HG03280 (cell line): ENCODE measurements around the gene NPIPA1.
"Not testable (repeated sequence)": the region's sequence is repeated elsewhere in the genome, so short reads cannot be mapped to it uniquely, and the experiment has no call there.

ENCODE experiments used
- ATAC-seq: cut with Tn5 transposase; IDR thresholded peaks from one replicate; pipeline ENCODE4 v1.9.1; 2021; ENCODE audit warnings: mild to moderate bottlenecking, moderate library complexity; ENCODE audit not compliant: unreplicated experiment

The NPIPA1 gene

DNA sequence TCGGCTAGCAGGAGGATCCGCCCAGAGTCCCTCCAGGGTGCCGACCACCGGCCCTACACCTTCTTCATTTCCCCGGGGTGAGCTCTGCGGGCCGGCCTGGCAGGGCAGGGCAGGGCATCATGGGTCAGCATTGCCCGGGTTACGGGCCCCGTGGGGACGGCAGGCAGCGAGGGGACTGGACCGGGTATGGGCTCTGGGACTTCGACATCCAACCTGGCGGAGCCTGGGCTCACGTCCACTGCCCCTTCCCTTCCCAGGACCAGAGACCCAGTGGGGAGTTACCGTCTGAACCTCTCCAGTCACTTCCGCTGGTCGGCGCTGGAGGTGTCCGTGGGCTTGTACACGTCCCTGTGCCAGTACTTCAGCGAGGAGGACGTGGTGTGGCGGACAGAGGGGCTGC lies 7.0 kb upstream of the NPIPA1 start:
- ATAC-seq, result not testable (repeated sequence)

DNA sequence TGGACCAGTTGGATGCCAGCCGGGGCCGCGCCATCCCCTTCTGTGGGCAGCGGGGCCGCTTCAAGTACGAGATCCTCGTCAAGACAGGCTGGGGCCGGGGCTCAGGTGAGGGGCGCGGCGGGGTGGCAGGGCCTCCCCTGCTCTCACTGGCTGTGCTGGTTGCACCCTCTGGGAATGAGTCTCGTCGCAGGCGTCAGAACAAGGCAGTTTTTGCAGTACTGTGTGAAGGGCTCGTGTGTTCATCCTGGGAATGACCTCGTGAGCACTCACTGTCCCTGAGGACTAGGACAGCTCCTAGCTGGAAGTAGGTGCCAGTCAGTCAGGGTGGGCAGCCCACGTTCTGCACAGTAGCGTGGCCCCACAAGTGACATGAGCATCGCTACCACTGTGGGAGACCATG lies 6.3 kb upstream of the NPIPA1 start:
- not testable (repeated sequence) for ATAC-seq

DNA sequence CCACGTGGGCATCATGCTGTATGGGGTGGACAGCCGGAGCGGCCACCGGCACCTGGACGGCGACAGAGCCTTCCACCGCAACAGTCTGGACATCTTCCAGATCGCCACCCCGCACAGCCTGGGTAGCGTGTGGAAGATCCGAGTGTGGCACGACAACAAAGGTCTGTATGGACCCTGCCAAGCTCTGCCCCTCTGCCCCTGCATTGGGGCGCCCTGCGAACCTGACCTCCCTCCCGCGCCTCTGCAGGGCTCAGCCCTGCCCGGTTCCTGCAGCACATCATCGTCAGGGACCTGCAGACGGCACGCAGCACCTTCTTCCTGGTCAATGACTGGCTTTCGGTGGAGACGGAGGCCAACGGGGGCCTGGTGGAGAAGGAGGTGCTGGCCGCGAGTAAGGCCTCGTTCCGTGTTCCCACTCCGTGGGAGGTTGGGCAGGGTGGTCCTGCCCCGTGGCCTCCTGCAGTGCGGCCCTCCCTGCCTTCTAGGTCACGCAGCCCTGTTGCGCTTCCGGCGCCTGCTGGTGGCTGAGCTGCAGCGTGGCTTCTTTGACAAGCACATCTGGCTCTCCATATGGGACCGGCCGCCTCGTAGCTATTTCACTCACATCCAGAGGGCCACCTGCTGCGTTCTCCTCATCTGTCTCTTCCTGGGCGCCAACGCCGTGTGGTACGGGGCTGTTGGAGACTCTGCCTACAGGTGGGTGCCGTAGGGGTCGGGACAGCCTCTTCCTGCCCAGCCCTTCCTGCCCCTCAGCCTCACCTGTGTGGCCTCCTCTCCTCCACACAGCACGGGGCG lies 4.5 kb upstream of the NPIPA1 start:
- ATAC-seq, result not testable (repeated sequence)

DNA sequence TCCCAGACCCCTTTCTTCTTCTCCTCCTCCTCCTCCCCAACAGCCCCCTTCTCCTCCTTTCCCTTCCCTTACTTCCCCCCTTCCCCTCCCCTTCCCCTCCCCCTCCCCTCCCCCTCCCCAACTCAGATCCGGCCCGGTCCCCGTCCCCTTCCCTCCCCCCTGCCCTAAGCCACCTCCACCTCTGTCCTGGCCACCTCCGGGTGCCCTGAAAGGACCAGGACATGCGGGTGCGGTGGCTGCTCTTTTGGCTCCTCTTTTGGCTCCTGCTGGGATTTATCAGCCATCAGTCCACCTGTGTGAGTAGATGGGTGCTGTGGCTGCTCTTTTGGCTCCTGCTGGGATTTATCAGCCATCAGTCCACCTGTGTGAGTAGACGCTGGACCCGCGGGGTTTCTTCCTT lies 751 bp downstream of the NPIPA1 start:
- not testable (repeated sequence) for ATAC-seq

DNA sequence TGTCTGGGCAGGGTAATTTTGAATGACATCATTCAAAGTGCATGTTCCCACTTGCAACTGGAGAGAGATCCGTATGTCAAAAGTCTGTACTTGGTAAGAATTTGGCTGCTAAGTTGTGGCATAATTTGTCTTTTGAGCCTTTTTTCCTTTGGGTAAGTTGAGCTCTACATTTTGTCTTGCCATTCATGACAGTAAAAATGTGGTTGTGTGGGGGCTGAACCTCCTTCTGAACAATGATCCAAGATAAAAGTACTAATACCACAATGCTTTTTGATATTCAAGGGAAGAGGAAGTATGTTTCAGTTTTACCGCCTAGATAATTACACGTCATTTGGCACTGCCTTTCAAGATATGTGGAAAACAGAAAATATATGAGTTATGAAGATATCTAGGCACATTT lies 5.4 kb downstream of the NPIPA1 start:
- not testable (repeated sequence) for ATAC-seq

DNA sequence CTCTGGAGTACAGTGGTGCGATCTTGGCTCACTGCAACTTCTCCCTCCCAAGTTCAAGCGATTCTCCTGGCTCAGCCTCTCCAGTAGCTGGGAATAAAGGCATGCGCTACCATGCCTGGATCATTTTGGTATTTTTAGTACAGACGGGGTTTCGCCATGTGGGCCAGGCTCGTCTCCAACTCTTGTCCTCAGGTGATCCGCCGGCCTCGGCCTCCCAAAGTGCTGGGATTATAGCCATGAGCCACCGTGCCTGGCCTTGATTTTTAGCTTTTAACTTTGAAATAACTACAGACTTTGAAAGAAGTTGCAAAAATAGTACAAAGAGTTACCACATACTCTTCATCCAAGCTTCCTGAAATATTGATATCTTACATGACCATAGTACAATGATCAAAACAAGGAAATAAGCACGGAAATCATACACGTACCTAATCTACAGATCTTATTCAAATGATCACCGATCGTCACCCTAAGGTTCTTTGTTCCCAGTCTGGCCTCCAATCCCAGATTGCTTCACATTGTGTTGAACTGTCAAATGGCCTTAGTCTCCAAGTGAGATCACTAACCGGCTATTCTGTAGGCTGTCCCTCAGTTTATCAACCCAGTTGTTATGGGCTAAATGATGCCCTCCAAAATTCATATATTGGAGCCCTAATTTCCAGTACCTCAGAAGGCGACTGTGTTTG lies 18.4 kb downstream of the NPIPA1 start:
- no peak for ATAC-seq

DNA sequence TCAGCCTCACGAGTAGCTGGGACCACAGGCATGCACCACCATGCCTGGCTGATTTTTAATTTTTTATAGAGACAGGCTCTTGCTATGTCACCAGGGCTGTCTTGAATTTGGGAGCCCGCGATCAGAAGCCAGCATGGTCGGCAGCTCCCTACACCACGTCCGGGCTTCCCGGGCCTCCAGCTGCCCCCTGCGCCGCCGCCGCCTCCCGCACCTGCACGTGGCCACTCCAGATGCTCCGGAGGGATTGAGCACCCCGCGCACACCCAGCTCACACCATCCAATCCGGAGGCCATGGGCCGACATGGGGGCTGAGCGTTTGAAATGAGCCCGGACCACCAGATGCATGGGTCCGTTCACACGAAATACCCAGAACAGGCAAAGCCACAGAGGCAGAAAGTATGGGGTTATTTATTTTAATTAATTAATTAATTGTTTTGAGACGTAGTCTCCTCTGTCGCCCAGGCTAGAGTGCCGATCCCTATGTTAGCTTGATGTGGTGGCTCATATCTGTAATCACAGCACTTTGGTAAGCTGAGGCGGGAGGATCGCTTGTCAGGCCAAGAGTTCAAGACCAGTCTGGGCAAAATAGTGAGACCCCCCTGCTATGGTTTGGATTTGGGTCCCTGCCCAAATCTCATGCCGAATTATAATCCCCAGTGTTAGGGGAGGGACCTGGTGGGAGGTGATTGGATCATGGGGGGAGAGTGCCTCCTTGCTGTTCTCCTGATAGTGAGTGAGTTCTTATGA lies 20.5 kb downstream of the NPIPA1 start:
- no peak for ATAC-seq

DNA sequence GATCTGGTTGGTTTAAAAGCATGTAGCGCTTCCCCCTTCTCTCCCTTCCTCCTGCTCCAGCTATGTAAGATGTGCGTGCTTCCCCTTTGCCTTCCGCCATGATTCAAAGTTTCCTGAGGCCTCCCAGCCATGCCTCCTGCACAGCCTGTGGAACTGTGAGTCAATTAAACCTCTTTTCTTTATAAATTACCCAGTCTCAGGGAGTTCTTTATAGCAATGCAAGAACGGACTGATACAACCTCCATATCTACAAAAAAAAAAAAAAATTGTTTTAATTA lies 21.0 kb downstream of the NPIPA1 start:
- ATAC-seq, result no peak

DNA sequence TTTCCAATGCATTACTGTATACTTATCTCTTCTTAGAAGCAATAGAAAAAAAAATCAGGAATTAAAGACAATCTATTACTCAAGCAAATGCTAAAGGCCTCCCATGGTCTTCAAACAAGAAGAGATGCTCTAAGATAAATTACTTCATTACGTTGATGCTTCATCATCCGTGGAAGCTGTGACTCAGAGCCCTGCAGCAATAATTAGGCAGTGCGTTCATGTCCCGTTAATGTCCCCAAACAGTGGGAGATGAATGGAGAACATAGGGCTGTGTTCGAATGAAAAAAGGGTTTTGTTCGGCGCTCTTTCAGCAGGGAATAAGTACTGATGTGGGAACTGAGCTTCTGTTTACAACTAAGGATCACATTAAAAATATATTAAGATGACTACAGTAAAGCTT lies 21.7 kb downstream of the NPIPA1 start:
- no peak for ATAC-seq

DNA sequence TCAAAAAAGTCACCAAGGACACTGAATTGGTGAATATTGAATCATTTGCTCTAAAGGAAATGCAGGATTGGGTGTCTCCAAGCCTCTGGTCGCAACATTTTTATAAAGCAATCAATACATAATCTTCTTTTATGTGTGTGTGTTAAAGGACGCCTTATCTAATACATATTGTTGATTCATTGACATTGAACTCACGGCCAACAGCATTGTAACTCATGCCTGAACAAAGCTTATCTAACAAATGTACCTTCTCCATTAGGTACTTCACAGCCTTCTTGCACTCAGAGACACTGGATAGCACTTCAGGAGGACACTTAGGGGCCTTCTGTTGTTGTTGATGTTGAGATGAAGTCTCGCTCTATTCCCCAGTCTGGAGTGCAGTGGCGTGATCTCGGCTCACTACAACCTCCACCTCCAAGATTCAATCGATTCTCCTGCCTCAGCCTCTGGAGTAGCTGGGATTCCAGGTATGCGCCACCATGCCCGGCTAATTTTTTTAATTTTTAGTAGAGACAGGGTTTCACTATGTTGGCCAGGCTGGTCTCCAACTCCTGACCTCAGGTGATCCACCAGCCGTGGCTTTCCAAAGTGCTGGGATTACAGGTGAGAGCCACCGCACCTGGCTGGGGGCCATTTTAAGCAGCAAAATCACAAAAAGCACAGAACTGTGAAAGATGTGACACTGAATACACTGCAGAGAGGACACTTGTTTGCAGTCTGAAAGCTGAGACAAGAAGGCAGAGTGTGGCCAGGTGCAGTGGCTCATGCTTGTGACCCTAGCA lies 24.4 kb downstream of the NPIPA1 start:
- no peak for ATAC-seq

DNA sequence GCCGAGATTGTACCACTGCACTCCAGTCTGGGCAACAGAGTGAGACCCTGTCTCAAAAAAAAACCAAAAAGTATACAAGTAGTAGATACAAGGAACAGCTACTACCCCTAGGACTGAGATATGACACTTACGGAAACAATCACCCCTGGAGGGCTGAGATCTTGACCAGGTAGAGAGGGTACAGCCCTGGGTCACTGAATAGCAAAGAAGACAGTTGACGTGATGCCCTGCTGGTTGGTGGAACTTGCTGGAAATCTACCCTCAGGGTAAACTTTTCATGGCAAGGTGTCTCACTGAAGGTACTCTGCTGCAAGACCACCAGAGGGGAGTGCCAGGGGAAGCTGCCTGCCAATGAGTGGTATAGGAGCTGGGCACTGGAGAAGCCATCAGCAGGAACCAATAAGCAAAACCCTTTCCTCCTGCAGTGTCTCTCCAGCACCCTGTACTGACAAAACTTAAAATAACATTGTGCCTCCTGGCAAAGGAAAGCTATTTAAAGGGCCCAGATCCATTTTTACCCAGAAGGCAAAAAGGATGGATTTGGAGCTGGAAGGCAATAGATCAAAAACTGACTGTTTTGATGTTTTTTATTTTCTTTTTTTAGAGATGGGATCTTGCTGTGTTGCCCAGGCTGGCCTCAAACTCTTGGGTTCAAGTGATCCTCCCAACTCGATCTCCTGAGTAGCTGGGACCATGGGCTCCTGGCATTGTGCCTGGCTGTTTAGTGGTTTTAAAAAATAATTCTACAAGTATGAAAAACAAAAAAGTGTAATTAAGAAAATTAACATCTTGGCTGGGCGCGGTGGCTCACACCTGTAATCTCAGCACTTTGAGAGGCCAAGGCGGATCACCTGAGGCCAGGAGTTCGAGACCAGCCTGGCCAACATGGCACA lies 26.3 kb downstream of the NPIPA1 start:
- ATAC-seq, result no peak

DNA sequence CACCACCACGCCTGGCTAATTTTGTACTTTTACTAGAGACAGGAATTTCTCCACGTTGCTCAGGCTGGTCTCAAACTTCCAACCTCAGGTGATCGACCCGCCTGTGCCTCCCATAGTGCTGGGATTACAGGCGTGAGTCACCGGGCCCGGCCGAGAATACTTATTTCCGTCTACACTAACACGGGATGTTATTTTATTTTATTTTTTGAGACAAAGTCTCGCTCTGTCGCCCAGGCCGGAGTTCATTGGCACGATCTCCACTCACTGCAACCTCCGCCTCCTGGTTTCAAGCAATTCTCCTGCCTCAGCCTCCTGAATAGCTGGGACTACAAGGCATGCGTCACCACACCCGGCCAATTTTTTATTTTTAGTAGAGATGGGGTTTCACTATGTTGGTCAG lies 28.1 kb downstream of the NPIPA1 start:
- no peak for ATAC-seq

DNA sequence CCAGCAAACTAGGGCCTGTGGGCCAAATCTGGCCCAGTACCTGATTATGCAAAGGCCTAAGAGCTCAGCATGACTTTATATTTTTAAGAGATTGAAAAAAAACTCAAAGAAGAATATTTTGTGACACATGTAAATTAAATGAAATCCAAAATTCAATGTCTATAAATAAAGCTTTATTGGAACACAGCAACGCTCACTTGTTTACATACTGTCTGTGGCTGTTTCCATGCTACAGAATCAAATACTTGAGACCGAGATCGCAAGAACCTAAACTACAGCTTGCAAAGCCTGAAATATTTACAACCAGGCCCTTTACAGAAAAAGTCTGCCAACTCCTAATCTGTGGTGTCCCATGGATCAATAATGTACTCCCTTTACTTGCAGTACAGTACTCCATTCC lies 32.6 kb downstream of the NPIPA1 start:
- ATAC-seq, result not testable (repeated sequence)

DNA sequence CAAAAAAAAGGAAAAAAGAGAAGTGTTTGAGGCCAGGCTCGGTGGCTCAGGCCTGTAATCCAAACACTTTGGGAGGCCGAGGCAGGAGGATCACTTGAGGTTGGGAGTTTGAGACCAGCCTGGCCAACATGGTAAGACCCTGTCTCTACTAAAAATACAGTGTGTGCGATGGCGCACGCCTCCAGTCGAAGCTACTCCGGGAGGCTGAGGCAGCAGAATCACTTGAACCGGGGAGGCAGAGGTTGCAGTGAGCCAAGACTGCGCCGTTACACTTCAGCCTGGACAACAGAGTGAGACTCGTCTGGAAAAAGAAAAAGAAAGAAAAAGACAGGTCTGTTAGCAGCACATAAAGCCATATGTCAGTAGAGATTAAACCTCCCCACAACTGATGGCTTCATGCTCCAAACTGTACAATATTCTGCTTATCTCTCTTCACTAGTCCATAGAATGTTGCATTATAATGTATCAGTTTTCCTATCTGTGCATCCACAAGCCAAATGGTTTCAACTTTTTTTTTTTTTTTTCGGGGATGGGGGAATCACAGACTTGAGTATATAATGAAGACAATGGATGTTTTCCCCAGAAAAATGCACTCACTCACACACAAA lies 34.5 kb downstream of the NPIPA1 start:
- ATAC-seq, result not testable (repeated sequence)

DNA sequence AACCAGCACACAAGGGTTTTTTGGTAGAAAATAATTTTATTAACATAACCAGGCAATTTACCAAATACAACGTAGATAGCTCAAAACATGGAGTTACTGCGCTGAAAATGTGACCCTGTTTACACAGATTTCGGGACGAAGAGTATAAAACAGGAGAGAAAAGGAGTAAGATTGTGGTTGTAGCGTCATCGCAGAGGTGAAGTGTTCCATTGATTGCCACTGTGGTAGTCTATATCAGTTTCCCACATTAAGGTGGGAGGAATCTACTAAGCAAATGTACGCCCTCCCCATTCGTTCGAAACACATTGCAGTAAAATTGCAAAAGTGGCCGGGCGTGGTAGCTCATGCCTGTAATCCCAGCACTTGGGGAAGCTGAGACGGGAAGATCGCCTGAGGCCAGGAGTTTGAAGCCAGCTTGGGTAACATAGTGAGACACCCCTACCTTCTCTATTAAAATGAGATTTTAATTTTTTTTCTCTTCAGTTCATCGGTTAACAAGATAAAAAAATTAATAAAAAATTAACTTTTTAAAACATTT lies 36.6 kb downstream of the NPIPA1 start:
- ATAC-seq, result not testable (repeated sequence)

DNA sequence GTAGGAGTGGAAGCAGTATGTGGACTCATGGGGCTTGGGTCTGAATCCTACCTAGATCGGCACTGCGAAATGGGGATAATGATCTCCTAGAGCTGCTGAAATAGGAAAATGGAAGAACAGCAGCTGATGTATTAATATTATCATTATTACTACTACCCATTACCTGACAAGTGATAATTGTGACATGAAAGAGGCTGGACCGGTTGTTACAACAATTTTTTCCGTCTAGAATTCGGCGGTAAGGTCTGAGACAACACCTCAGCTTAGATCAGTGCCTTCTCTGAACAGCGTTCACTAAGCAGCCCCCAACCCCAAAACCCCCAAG lies 37.0 kb downstream of the NPIPA1 start:
- ATAC-seq, result not testable (repeated sequence)

DNA sequence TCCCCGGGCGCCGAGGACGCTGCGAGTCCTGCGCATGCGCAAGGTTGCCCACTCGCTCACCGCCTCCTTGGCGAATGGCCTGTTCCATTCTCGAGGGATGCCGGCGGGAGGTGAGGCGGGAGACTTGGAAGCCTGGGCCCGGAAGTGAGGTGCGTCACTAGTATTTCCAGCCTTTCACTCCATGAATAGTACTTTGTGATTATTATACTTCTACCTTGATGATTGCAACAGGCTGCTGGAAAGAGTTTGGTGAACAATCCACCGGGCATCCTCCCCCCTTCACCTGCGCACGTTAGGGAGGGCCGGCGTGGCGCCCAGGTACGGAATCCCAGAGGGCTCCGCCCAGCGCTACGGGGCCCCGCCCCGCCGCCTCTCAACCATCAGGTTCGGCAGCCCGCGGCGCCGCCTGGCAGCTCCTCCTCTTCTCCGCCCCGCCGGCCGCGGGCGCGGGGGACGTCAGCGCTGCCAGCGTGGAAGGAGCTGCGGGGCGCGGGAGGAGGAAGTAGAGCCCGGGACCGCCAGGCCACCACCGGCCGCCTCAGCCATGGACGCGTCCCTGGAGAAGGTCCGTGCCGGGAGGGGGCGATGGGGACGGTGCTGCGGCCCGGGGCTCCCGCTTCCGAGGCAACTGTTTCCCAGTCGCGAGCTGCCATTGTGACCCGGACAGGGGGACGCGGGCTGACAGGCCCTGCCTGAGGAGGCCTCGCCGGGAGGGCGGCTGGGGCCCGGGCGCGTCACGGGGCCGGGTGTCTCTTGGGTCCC lies 37.6 kb downstream of the NPIPA1 start, which contains the start of gene PDXDC1:
PDXDC1 (plus strand) TSS at position 371 of the 762 bp plus-strand sequence; CDS start at position 545, 174 bp downstream.
- ATAC-seq, result peak; percentile 94

DNA sequence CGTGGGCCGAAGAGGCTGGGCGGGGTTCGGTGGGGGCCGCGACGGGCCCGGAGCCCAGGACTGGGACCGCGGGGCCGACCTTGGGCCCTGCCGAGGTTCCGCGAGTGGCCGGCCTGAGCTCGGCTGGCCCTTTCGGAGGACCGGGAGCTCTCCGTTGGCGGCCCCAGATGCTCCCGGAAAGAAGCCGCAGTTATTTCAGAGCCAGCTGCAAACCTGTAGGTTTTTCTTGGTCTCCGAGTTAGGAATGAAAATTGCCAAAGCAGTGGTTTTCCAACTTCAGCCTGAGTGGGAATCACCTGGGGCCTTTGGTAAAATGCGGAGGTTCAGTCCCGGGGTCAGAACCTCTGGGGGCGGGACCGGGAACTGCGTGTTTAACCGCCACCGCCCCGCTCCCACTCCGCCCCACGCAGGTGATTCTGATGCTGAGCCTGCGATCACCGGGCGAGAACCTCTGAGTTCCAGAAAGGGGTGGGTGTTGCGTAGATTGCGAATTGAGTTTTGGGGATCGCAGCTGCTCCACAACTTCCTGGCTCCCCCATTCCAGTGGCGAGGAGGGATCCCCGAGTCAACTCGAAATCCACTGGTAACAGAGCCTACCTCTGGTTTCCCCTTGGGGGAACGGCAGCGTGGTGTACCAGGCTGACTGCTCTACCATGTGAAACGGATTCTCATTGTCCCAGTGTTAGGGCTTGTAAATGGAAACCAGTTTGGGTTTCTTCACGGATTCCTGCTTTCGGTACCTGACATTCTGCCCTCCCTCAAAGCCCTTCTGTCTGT lies 38.4 kb downstream of the NPIPA1 start:
- peak; percentile 11 for ATAC-seq
